GM10248 (cell line): ENCODE measurements around the gene CTNS.

Experiments
- CTCF ChIA-PET: fragments of 300-600 bp; sonication (Branson Sonifier 250); formaldehyde crosslinking; extraction: SDS; loops from one replicate; lab custom pipeline; 2021; ENCODE audit warnings: antibody characterized with exemption; lab: Yijun Ruan, JAX
- POLR2A ChIA-PET: fragments of 350-650 bp; sonication (Branson Sonifier 250); formaldehyde crosslinking; extraction: SDS; loops from one replicate; lab custom pipeline; 2020; ENCODE audit warnings: antibody characterized with exemption; lab: Yijun Ruan, JAX
- DNase-seq: peaks from one replicate; pipeline ENCODE4 v3.0.0; 2012; ENCODE audit errors: extremely low spot score
- CTCF ChIP-seq: IDR thresholded peaks from 2 replicates; pipeline ENCODE4 v1.5.1; 2012; ENCODE audit warnings: mild to moderate bottlenecking, low read depth; ENCODE audit errors: extremely low read depth, missing control alignments, control extremely low read depth

The CTNS gene

DNA sequence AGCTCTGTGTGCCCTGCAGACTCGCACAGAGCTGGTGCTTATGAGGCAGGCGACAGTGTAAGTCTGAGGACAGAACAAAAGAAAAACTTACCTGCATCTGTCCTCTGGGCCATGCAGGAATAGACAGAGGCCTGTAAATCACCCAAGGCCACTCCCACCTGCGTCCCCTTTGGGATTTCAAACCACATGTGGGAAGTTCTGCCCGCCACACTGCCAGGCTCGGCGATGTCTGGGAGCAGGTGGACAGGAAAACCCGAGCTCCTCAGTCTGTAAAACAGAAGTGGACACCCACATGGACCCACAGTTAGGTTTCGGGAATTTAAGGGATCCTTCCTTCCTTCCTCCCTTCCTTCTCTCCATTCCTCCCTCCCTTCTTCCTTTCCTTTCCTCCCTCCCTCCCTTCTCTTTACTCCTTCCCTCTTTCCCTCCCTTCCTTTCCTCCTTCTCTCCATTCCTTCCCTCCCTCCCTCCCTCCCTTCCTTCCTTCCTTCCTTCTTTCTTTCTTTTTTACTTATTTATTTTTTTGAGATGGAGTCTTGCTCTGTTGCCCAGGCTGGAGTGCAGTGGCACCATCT lies 15.3 kb upstream of the CTNS start:
- DNase-seq: no peak
- POLR2A ChIA-PET: interaction anchor here (0.6 kb wide), 1 partner anchor 113 kb away, joined by 19 read pairs; no protein-coding TSS in a partner anchor
- CTCF ChIA-PET: interaction anchor here (1.0 to 1.5 kb wide), 3 partner anchors 11 to 30 kb away, joined by 3 to 10 read pairs (median 3); no protein-coding TSS in a partner anchor
- TF ChIP-seq CTCF: no peak

- POLR2A ChIA-PET: no interaction called here
- no peak for DNase-seq
- no peak for TF ChIP-seq CTCF
- CTCF ChIA-PET: interaction anchor here (1.2 to 1.5 kb wide), 3 partner anchors 8 to 64 kb away, joined by 3 to 10 read pairs (median 3); no protein-coding TSS in a partner anchor
Measured at GRCh38 chr17:3622977-3623594, 13.5 kb upstream of the CTNS start.

DNA sequence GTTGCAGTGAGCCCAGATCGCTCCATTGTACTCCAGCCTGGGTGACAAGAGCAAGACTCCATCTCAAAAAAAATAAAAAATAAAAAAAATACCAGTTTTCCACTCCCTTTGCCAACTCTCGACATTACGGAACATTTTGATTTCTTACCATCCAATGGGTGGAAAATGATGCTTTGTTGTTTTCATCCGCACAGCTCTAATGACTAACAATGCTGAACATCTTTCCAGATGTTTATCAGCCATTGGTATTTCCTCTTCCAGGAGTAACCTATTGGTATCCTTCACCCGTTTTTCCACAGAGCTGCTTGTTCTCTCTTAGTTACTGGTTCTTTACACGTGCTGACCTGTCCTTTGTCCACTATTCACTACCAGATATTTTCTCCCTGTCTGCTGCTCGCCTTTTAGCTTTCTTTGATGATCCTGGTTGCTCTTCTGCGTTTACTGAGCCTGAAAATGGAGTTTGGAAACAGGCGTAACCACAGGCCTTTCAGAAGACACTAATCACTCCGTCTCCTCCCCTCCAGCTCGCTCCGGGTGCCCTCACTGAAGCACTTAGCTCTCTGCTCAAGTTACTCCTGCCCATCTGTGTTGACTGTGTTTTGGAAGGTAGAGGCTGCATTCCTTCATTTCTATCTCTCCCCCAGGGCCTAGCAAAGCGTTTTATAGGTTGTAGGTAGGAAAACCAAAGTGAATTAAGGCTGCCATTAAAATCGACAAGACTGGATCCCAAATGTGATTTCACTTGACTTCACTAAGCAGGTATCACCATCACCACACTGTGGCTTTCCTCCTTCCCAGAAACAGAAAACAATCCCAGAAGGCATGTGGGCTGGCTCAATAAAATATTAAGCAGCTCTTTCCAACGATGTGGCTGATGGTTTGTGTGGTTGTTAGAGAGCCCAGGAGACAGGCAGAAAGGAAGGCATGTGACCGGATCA lies 9.5 kb upstream of the CTNS start:
- no peak for DNase-seq
- ChIA-PET POLR2A (no interaction called here), CTCF (interaction anchor here (0.7 to 1.9 kb wide), 4 partner anchors 9 to 25 kb away, joined by 3 to 4 read pairs (median 4); partner anchors contain the start of genes CTNS and SHPK)
- no peak for TF ChIP-seq CTCF

- ChIA-PET CTCF (interaction anchor here (1.2 to 2.7 kb wide), 3 partner anchors 9 to 26 kb away, joined by 4 to 12 read pairs (median 4); partner anchors contain the start of gene CTNS), POLR2A (no interaction called here)
- DNase-seq: no peak
- TF ChIP-seq CTCF: no peak
Measured at GRCh38 chr17:3627769-3628167, 8.8 kb upstream of the CTNS start.

GRCh38 chr17:3630781-3631180 lies 5.8 kb upstream of the CTNS start:
- ChIA-PET POLR2A (no interaction called here), CTCF (interaction anchor here (1.5 to 2.7 kb wide), 2 partner anchors 9 to 29 kb away, joined by 3 to 12 read pairs; no protein-coding TSS in a partner anchor)
- no peak for TF ChIP-seq CTCF
- DNase-seq: no peak

- no peak for DNase-seq
- CTCF ChIA-PET: no interaction called here
- TF ChIP-seq CTCF: no peak
- POLR2A ChIA-PET: no interaction called here
Measured at GRCh38 chr17:3632287-3632686, 4.3 kb upstream of the CTNS start.
